ENCODE measurements around the gene BRIP1.

GRCh38 chr17:61775364-61775763, 88.0 kb downstream of the BRIP1 start:
- TF ChIP-seq BACH2 (CRISPR knock-in tag; IDR thresholded peaks at IDR 0.05; ENCODE audit: borderline replicate concordance) (no peak), ZNF8 (CRISPR knock-in tag; IDR thresholded peaks at IDR 0.05) (no peak), TOX (CRISPR knock-in tag; IDR thresholded peaks at IDR 0.05; ENCODE audit: borderline replicate concordance) (no peak), SNAI2 (CRISPR knock-in tag; IDR thresholded peaks at IDR 0.05) (no peak), CSRNP3 (CRISPR knock-in tag; IDR thresholded peaks at IDR 0.05) (no peak), ISL1 (CRISPR knock-in tag; IDR thresholded peaks at IDR 0.05) (no peak), ZFP30 (CRISPR knock-in tag; IDR thresholded peaks at IDR 0.05) (no peak)
- TF ChIP-seq, protein P1, sequence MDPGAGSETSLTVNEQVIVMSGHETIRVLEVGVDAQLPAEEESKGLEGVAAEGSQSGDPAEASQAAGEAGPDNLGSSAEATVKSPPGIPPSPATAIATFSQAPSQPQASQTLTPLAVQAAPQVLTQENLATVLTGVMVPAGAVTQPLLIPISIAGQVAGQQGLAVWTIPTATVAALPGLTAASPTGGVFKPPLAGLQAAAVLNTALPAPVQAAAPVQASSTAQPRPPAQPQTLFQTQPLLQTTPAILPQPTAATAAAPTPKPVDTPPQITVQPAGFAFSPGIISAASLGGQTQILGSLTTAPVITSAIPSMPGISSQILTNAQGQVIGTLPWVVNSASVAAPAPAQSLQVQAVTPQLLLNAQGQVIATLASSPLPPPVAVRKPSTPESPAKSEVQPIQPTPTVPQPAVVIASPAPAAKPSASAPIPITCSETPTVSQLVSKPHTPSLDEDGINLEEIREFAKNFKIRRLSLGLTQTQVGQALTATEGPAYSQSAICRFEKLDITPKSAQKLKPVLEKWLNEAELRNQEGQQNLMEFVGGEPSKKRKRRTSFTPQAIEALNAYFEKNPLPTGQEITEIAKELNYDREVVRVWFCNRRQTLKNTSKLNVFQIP (CRISPR knock-in tag; IDR thresholded peaks at IDR 0.05; ENCODE audit: borderline replicate concordance, low read depth), result no peak
- TF ChIP-seq, protein P2, sequence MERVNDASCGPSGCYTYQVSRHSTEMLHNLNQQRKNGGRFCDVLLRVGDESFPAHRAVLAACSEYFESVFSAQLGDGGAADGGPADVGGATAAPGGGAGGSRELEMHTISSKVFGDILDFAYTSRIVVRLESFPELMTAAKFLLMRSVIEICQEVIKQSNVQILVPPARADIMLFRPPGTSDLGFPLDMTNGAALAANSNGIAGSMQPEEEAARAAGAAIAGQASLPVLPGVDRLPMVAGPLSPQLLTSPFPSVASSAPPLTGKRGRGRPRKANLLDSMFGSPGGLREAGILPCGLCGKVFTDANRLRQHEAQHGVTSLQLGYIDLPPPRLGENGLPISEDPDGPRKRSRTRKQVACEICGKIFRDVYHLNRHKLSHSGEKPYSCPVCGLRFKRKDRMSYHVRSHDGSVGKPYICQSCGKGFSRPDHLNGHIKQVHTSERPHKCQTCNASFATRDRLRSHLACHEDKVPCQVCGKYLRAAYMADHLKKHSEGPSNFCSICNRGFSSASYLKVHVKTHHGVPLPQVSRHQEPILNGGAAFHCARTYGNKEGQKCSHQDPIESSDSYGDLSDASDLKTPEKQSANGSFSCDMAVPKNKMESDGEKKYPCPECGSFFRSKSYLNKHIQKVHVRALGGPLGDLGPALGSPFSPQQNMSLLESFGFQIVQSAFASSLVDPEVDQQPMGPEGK (CRISPR knock-in tag; IDR thresholded peaks at IDR 0.05; ENCODE audit: borderline replicate concordance), result no peak

All from SK-N-SH treated with all-trans-retinoic acid at 6 μM for 48 hours (cell line).